HepG2 (cell line): ENCODE data around the gene IGFBP6. TPM values are rescaled to one million over a fixed set of nuclear protein-coding genes. Genes with fewer than 3 reads are reported as not detected.

Experiments used
- AKAP8 ChIP-seq: sonication (generic); formaldehyde crosslinking; IDR thresholded peaks from 2 replicates; pipeline ENCODE4 v1.5.1; 2020; ENCODE audit warnings: mild to moderate bottlenecking, missing genetic modification reagents
- HES4 ChIP-seq: sonication (generic); formaldehyde crosslinking; IDR thresholded peaks from 2 replicates; pipeline ENCODE4 v1.9.0; 2021; ENCODE audit warnings: mild to moderate bottlenecking, missing genetic modification reagents, borderline replicate concordance
- KLF11 ChIP-seq: IDR thresholded peaks from 2 replicates; pipeline ENCODE4 v1.6.1; 2016; ENCODE audit warnings: missing compliant biosample characterization
- MAFK ChIP-seq, 2 experiments: IDR thresholded peaks in 1 of 2; conservative IDR thresholded peaks in 1 of 2; 2 replicates each; pipeline ENCODE4 v1.6.1; 2011; ENCODE audit warnings: improper control_type of control experiment in 2 of 2, low read length in 2 of 2
- NCOA1 ChIP-seq: sonication (generic); formaldehyde crosslinking; IDR thresholded peaks from 2 replicates; pipeline ENCODE4 v1.9.0; 2021; ENCODE audit warnings: missing genetic modification reagents
- RARG ChIP-seq: sonication (generic); formaldehyde crosslinking; IDR thresholded peaks from 2 replicates; pipeline ENCODE4 v1.4.0; 2020; ENCODE audit warnings: low read depth, mild to moderate bottlenecking, missing genetic modification reagents
- SATB2 ChIP-seq: sonication (generic); formaldehyde crosslinking; IDR thresholded peaks from 2 replicates; pipeline ENCODE4 v1.5.0; 2020; ENCODE audit warnings: missing genetic modification reagents
- SETDB1 ChIP-seq: sonication (generic); formaldehyde crosslinking; IDR thresholded peaks from 2 replicates; pipeline ENCODE4 v1.5.1; 2020; ENCODE audit warnings: missing genetic modification reagents, mild to moderate bottlenecking, borderline replicate concordance
- YEATS2 ChIP-seq: sonication (generic); formaldehyde crosslinking; IDR thresholded peaks from 2 replicates; pipeline ENCODE4 v1.4.0; 2020; ENCODE audit warnings: missing genetic modification reagents, borderline replicate concordance
- ZNF142 ChIP-seq: sonication (generic); formaldehyde crosslinking; IDR thresholded peaks from 2 replicates; pipeline ENCODE4 v1.4.0; 2020; ENCODE audit warnings: missing genetic modification reagents
- ZNF44 ChIP-seq: sonication (generic); formaldehyde crosslinking; IDR thresholded peaks from 2 replicates; pipeline ENCODE4 v1.5.1; 2020; ENCODE audit warnings: mild to moderate bottlenecking, missing genetic modification reagents
- ZNF558 ChIP-seq: sonication (generic); formaldehyde crosslinking; IDR thresholded peaks from 2 replicates; pipeline ENCODE4 v1.9.0; 2022; ENCODE audit warnings: mild to moderate bottlenecking, missing genetic modification reagents, borderline replicate concordance
- ZNF564 ChIP-seq: sonication (generic); formaldehyde crosslinking; IDR thresholded peaks from 2 replicates; pipeline ENCODE4 v1.8.1; 2023; ENCODE audit warnings: mild to moderate bottlenecking, missing genetic modification reagents
- ZNF598 ChIP-seq: sonication (generic); formaldehyde crosslinking; IDR thresholded peaks from 2 replicates; pipeline ENCODE4 v1.5.1; 2020; ENCODE audit warnings: mild to moderate bottlenecking, missing genetic modification reagents, borderline replicate concordance
- ZNF891 ChIP-seq: sonication (generic); formaldehyde crosslinking; IDR thresholded peaks from 2 replicates; pipeline ENCODE4 v1.5.0; 2020; ENCODE audit warnings: mild to moderate bottlenecking, missing genetic modification reagents
- ZSCAN20 ChIP-seq: sonication (generic); formaldehyde crosslinking; IDR thresholded peaks from 2 replicates; pipeline ENCODE4 v1.4.0; 2020; ENCODE audit warnings: missing genetic modification reagents, mild to moderate bottlenecking, borderline replicate concordance
- ZSCAN29 ChIP-seq: sonication (generic); formaldehyde crosslinking; conservative IDR thresholded peaks from 2 replicates; pipeline ENCODE4 v1.4.0; 2020; ENCODE audit warnings: mild to moderate bottlenecking, missing genetic modification reagents
- polyA plus RNA-seq, 8 experiments: library from polyadenylated mRNA; depleted of rRNA in 3 of 8; stranded (reverse) in 7 of 8; unstranded in 1 of 8; fragments of >200 nt; fragmentation: Illumina TruSeq in 4 of 8; extraction: Trizol in 4 of 8; gene quantifications; 2 replicates each; pipeline versions ENCODE4 v1.2.1 to v1.2.3, GENCODE V29; 2011 to 2016; ENCODE audit warnings: low read depth in 4 of 8, missing spikeins in 1 of 8, mixed read lengths in 1 of 8; ENCODE audit not compliant: insufficient read depth in 1 of 8
- total RNA-seq, 5 experiments: library from RNA; depleted of rRNA; stranded (reverse); fragments of >200 nt; fragmentation: Illumina TruSeq; extraction: Trizol; gene quantifications; 2 replicates each; pipeline ENCODE4 v1.2.3, GENCODE V29; 2016; ENCODE audit warnings: low read depth in 1 of 5
- TF ChIP-seq, protein P1 (sequence below): sonication (generic); formaldehyde crosslinking; IDR thresholded peaks from 2 replicates; pipeline ENCODE4 v1.8.1; 2022; ENCODE audit warnings: low read depth, mild to moderate bottlenecking, missing genetic modification reagents
- TF ChIP-seq, protein P2 (sequence below): sonication (generic); formaldehyde crosslinking; IDR thresholded peaks from 2 replicates; pipeline ENCODE4 v1.4.0; 2020; ENCODE audit warnings: missing genetic modification reagents
- TF ChIP-seq, protein P3 (sequence below): IDR thresholded peaks from 2 replicates; pipeline ENCODE4 v1.6.1; 2016; ENCODE audit warnings: low read depth, borderline replicate concordance

IGFBP6 gene
- total and polyA plus RNA-seq, 2 of the 13 experiments (the other 11 are each of a cell fraction or from before 2014, with no cell fraction given): 3.9 to 25.2 TPM

DNA sequence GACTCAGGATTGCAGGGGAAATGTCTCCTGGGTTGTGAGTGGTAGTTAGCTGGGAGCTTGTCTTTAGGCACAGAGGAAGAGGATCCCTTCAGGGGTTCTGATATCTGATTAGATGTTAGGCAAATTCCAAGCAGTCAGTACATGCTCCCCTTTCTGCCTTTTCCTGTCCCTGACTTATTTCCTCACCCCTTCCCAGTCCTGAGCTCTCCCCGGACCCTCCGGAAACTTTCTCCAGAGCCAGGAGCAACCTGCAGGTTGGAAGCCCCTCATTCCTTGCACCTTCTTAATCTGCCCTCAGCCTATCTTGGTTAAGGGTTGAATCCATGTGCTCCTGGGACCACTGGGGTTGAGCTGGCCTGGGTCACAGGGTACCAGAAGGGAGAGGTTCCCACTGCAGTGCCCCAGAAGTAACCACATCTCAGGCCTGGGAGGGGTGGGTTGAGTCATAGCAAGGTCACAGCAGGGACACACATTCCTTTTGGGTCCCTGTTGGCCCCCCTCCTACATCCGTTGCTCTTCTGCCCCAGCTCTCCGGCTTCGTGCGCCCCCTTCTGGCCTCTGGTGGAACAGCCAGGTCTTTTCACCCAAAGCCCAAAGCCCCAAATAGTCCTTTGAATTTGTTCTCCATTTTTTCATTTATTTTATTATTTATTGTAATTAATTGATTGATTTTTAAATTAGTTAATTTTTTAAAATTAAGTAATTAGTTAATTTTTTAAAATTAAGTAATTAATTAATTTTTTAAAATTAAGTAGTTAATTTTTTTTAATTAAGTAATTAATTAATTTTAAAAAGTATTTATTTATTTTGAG, 1.8 kb downstream of the IGFBP6 start (continued):
- TF ChIP-seq, protein P1, sequence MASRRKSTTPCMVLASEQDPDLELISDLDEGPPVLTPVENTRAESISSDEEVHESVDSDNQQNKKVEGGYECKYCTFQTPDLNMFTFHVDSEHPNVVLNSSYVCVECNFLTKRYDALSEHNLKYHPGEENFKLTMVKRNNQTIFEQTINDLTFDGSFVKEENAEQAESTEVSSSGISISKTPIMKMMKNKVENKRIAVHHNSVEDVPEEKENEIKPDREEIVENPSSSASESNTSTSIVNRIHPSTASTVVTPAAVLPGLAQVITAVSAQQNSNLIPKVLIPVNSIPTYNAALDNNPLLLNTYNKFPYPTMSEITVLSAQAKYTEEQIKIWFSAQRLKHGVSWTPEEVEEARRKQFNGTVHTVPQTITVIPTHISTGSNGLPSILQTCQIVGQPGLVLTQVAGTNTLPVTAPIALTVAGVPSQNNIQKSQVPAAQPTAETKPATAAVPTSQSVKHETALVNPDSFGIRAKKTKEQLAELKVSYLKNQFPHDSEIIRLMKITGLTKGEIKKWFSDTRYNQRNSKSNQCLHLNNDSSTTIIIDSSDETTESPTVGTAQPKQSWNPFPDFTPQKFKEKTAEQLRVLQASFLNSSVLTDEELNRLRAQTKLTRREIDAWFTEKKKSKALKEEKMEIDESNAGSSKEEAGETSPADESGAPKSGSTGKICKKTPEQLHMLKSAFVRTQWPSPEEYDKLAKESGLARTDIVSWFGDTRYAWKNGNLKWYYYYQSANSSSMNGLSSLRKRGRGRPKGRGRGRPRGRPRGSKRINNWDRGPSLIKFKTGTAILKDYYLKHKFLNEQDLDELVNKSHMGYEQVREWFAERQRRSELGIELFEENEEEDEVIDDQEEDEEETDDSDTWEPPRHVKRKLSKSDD (CRISPR knock-in tag): no peak
- TF ChIP-seq AKAP8: no peak
- TF ChIP-seq HES4: no peak
- TF ChIP-seq NCOA1 (CRISPR knock-in tag): no peak
- TF ChIP-seq ZSCAN29 (CRISPR knock-in tag): 0 out of 2 replicates have a peak, but pooled peaks have one; percentile 21
- TF ChIP-seq ZNF564 (CRISPR knock-in tag): no peak
- TF ChIP-seq MAFK (conservative IDR thresholded peaks at IDR 0.05 in 1 of 2, IDR thresholded peaks at IDR 0.05 in 1 of 2; ENCODE audit: low read length in 2 of 2): no peak
- TF ChIP-seq ZSCAN20 (CRISPR knock-in tag): no peak
- TF ChIP-seq ZNF558 (CRISPR knock-in tag): no peak
- TF ChIP-seq, protein P2, sequence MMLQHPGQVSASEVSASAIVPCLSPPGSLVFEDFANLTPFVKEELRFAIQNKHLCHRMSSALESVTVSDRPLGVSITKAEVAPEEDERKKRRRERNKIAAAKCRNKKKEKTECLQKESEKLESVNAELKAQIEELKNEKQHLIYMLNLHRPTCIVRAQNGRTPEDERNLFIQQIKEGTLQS (CRISPR knock-in tag): peak; percentile 71; the same call in 1 of the 2 replicates
- no peak for TF ChIP-seq ZNF44
- no peak for TF ChIP-seq ZNF598 (CRISPR knock-in tag)
- peak; percentile 49; the same call in 1 of the 2 replicates for TF ChIP-seq YEATS2
- TF ChIP-seq, protein P3, sequence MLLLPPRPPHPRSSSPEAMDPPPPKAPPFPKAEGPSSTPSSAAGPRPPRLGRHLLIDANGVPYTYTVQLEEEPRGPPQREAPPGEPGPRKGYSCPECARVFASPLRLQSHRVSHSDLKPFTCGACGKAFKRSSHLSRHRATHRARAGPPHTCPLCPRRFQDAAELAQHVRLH: peak; percentile 57; the same call in 1 of the 2 replicates
- no peak for TF ChIP-seq SATB2 (CRISPR knock-in tag)
- no peak for TF ChIP-seq RARG
- TF ChIP-seq KLF11: no peak
- TF ChIP-seq ZNF891 (CRISPR knock-in tag): 0 out of 2 replicates have a peak, but pooled peaks have one; percentile 37
- no peak for TF ChIP-seq ZNF142 (CRISPR knock-in tag)
- no peak for TF ChIP-seq SETDB1 (CRISPR knock-in tag)
